ENCODE data around the gene GPX4.

Gene GPX4

GRCh38 chr19:1082928-1083816, 20.6 kb upstream of the GPX4 start:
- H2BK12ac ChIP-seq (ENCODE audit: low read length): no peak overlapping the region
- peaks cover 9% of the 10 kb centered on the region for H3K9me3 ChIP-seq (ENCODE audit: insufficient read depth, low read depth, low read length)
- H4K8ac ChIP-seq (ENCODE audit: low read depth, low read length): no peak overlapping the region
- no peak overlapping the region for H3K23ac ChIP-seq (ENCODE audit: low read length)
- no peak overlapping the region for H3K27ac ChIP-seq (ENCODE audit: low read depth, low read length)
- WGBS (ENCODE audit: extremely low coverage, insufficient coverage, insufficient read length): no CpG with 5 or more reads among the region's 59 CpGs
- no peak overlapping the region for H2AK5ac ChIP-seq (ENCODE audit: low read length)
- H3K36me3 ChIP-seq (ENCODE audit: control insufficient read depth in 1 of 2, insufficient read depth in 2 of 2, low read length in 2 of 2): peaks cover 22 to 26% of the 10 kb centered on the region in 2 experiments
- no peaks in the 10 kb centered on the region for H3K27me3 ChIP-seq (ENCODE audit: insufficient read depth, low read length)
- no peaks in the 10 kb centered on the region for H3K79me1 ChIP-seq (ENCODE audit: low read length)
- no peak overlapping the region for H2AFZ ChIP-seq (ENCODE audit: insufficient read depth, low read length, poor library complexity)
- no peak overlapping the region for H4K91ac ChIP-seq (ENCODE audit: low read depth, low read length)
- no peak overlapping the region for H2BK5ac ChIP-seq (ENCODE audit: low read depth, low read length, poor library complexity)
- peaks cover 0 to 2% of the 10 kb centered on the region in 2 experiments for H3K4me1 ChIP-seq (ENCODE audit: control insufficient read depth in 1 of 2, insufficient read depth in 2 of 2, low read length in 2 of 2)
- H3K4me3 ChIP-seq (ENCODE audit: low read depth, low read length): no peak overlapping the region
- no peak for DNase-seq
- H3K9ac ChIP-seq (ENCODE audit: low read length): no peak overlapping the region
- no peak overlapping the region for H4K12ac ChIP-seq (ENCODE audit: low read depth, low read length)
- no peak overlapping the region for H3K4me2 ChIP-seq (ENCODE audit: low read length)
- no peak overlapping the region for H3K14ac ChIP-seq (ENCODE audit: low read length)
- H3K79me2 ChIP-seq (ENCODE audit: control insufficient read depth, insufficient read depth, low read length, poor library complexity): no peaks in the 10 kb centered on the region
- H2BK120ac ChIP-seq (ENCODE audit: insufficient read depth, low read length, poor library complexity): no peak overlapping the region
- no peak overlapping the region for H3K4ac ChIP-seq (ENCODE audit: low read depth, low read length)
- H3K18ac ChIP-seq (ENCODE audit: low read length): no peak overlapping the region

GRCh38 chr19:1084024-1084868, 19.5 kb upstream of the GPX4 start:
- Histone ChIP-seq H4K8ac (ENCODE audit: low read depth, low read length) (no peak overlapping the region), H4K12ac (ENCODE audit: low read depth, low read length) (no peak overlapping the region), H3K79me2 (ENCODE audit: control insufficient read depth, insufficient read depth, low read length, poor library complexity) (no peaks in the 10 kb centered on the region), H3K4me2 (ENCODE audit: low read length) (no peak overlapping the region), H2BK5ac (ENCODE audit: low read depth, low read length, poor library complexity) (no peak overlapping the region), H3K27me3 (ENCODE audit: insufficient read depth, low read length) (no peaks in the 10 kb centered on the region), H4K91ac (ENCODE audit: low read depth, low read length) (no peak overlapping the region), H2BK120ac (ENCODE audit: insufficient read depth, low read length, poor library complexity) (no peak overlapping the region), H3K36me3 (ENCODE audit: control insufficient read depth in 1 of 2, insufficient read depth in 2 of 2, low read length in 2 of 2) (peaks cover 32 to 36% of the 10 kb centered on the region in 2 experiments), H3K4me1 (ENCODE audit: control insufficient read depth in 1 of 2, insufficient read depth in 2 of 2, low read length in 2 of 2) (peaks cover 0 to 2% of the 10 kb centered on the region in 2 experiments), H3K27ac (ENCODE audit: low read depth, low read length) (no peak overlapping the region), H3K9me3 (ENCODE audit: insufficient read depth, low read depth, low read length) (peaks cover 9% of the 10 kb centered on the region), H3K18ac (ENCODE audit: low read length) (no peak overlapping the region), H2AK5ac (ENCODE audit: low read length) (no peak overlapping the region), H3K9ac (ENCODE audit: low read length) (no peak overlapping the region), H3K79me1 (ENCODE audit: low read length) (no peaks in the 10 kb centered on the region), H2BK12ac (ENCODE audit: low read length) (no peak overlapping the region), H3K14ac (ENCODE audit: low read length) (no peak overlapping the region), H3K23ac (ENCODE audit: low read length) (no peak overlapping the region), H2AFZ (ENCODE audit: insufficient read depth, low read length, poor library complexity) (no peak overlapping the region), H3K4ac (ENCODE audit: low read depth, low read length) (no peak overlapping the region), H3K4me3 (ENCODE audit: low read depth, low read length) (no peak overlapping the region)
- WGBS (ENCODE audit: extremely low coverage, insufficient coverage, insufficient read length): no CpG with 5 or more reads among the region's 43 CpGs
- DNase-seq: no peak

GRCh38 chr19:1085053-1085658, 18.6 kb upstream of the GPX4 start:
- Histone ChIP-seq H2BK120ac (ENCODE audit: insufficient read depth, low read length, poor library complexity) (no peak overlapping the region), H3K4me3 (ENCODE audit: low read depth, low read length) (no peak overlapping the region), H3K14ac (ENCODE audit: low read length) (no peak overlapping the region), H4K8ac (ENCODE audit: low read depth, low read length) (no peak overlapping the region), H3K27me3 (ENCODE audit: insufficient read depth, low read length) (no peaks in the 10 kb centered on the region), H3K79me1 (ENCODE audit: low read length) (no peaks in the 10 kb centered on the region), H3K9me3 (ENCODE audit: insufficient read depth, low read depth, low read length) (peaks cover 8% of the 10 kb centered on the region), H3K4ac (ENCODE audit: low read depth, low read length) (no peak overlapping the region), H3K23ac (ENCODE audit: low read length) (no peak overlapping the region), H3K18ac (ENCODE audit: low read length) (no peak overlapping the region), H2AFZ (ENCODE audit: insufficient read depth, low read length, poor library complexity) (no peak overlapping the region), H3K79me2 (ENCODE audit: control insufficient read depth, insufficient read depth, low read length, poor library complexity) (no peaks in the 10 kb centered on the region), H2BK5ac (ENCODE audit: low read depth, low read length, poor library complexity) (no peak overlapping the region), H3K4me2 (ENCODE audit: low read length) (no peak overlapping the region), H3K9ac (ENCODE audit: low read length) (no peak overlapping the region), H4K91ac (ENCODE audit: low read depth, low read length) (no peak overlapping the region), H4K12ac (ENCODE audit: low read depth, low read length) (no peak overlapping the region), H2BK12ac (ENCODE audit: low read length) (no peak overlapping the region), H2AK5ac (ENCODE audit: low read length) (no peak overlapping the region), H3K36me3 (ENCODE audit: control insufficient read depth in 1 of 2, insufficient read depth in 2 of 2, low read length in 2 of 2) (peaks cover 40% of the 10 kb centered on the region in 2 experiments), H3K4me1 (ENCODE audit: control insufficient read depth in 1 of 2, insufficient read depth in 2 of 2, low read length in 2 of 2) (peaks cover 0 to 2% of the 10 kb centered on the region in 2 experiments), H3K27ac (ENCODE audit: low read depth, low read length) (no peak overlapping the region)
- WGBS (ENCODE audit: extremely low coverage, insufficient coverage, insufficient read length): no CpG with 5 or more reads among the region's 8 CpGs
- no peak for DNase-seq

GRCh38 chr19:1085676-1086442, 17.9 kb upstream of the GPX4 start:
- peaks cover 0 to 2% of the 10 kb centered on the region in 2 experiments for H3K4me1 ChIP-seq (ENCODE audit: control insufficient read depth in 1 of 2, insufficient read depth in 2 of 2, low read length in 2 of 2)
- H2BK12ac ChIP-seq (ENCODE audit: low read length): no peak overlapping the region
- H3K14ac ChIP-seq (ENCODE audit: low read length): no peak overlapping the region
- no peak overlapping the region for H4K8ac ChIP-seq (ENCODE audit: low read depth, low read length)
- no CpG with 5 or more reads among the region's 38 CpGs for WGBS (ENCODE audit: extremely low coverage, insufficient coverage, insufficient read length)
- H3K27me3 ChIP-seq (ENCODE audit: insufficient read depth, low read length): no peaks in the 10 kb centered on the region
- no peak overlapping the region for H4K91ac ChIP-seq (ENCODE audit: low read depth, low read length)
- no peak overlapping the region for H2BK120ac ChIP-seq (ENCODE audit: insufficient read depth, low read length, poor library complexity)
- H3K4ac ChIP-seq (ENCODE audit: low read depth, low read length): no peak overlapping the region
- no peak overlapping the region for H2AK5ac ChIP-seq (ENCODE audit: low read length)
- H3K27ac ChIP-seq (ENCODE audit: low read depth, low read length): no peak overlapping the region
- H3K4me3 ChIP-seq (ENCODE audit: low read depth, low read length): no peak overlapping the region
- H3K23ac ChIP-seq (ENCODE audit: low read length): no peak overlapping the region
- H3K4me2 ChIP-seq (ENCODE audit: low read length): no peak overlapping the region
- H3K79me1 ChIP-seq (ENCODE audit: low read length): no peaks in the 10 kb centered on the region
- no peak overlapping the region for H4K12ac ChIP-seq (ENCODE audit: low read depth, low read length)
- peaks cover 38 to 44% of the 10 kb centered on the region in 2 experiments for H3K36me3 ChIP-seq (ENCODE audit: control insufficient read depth in 1 of 2, insufficient read depth in 2 of 2, low read length in 2 of 2)
- no peak for DNase-seq
- H2BK5ac ChIP-seq (ENCODE audit: low read depth, low read length, poor library complexity): no peak overlapping the region
- H3K79me2 ChIP-seq (ENCODE audit: control insufficient read depth, insufficient read depth, low read length, poor library complexity): no peaks in the 10 kb centered on the region
- no peak overlapping the region for H3K9ac ChIP-seq (ENCODE audit: low read length)
- H2AFZ ChIP-seq (ENCODE audit: insufficient read depth, low read length, poor library complexity): no peak overlapping the region
- no peak overlapping the region for H3K18ac ChIP-seq (ENCODE audit: low read length)
- H3K9me3 ChIP-seq (ENCODE audit: insufficient read depth, low read depth, low read length): peaks cover 5% of the 10 kb centered on the region
